H9 (cell line): ENCODE measurements around the gene IQCK. TPM values are rescaled to one million over a fixed set of nuclear protein-coding genes. Genes with fewer than 3 reads are reported as not detected.
A peak's percentile ranks its signal among the peaks of the same experiment; 100 is the strongest.

Experiments used
- DNase-seq: peaks from one replicate; pipeline ENCODE4 v3.0.0-alpha.2; 2017
- H2AFZ ChIP-seq: one replicate; pipeline ENCODE4 v1.6.1; 2013; ENCODE audit warnings: mild to moderate bottlenecking, low read length, control low read depth, moderate library complexity
- H2AK5ac ChIP-seq: 2 replicates; pipeline ENCODE4 v1.6.1; 2013; ENCODE audit warnings: low read length, control low read depth, mixed read lengths; ENCODE audit not compliant: insufficient read length
- H2BK120ac ChIP-seq: one replicate; pipeline ENCODE4 v1.6.1; 2013; ENCODE audit warnings: low read depth, mild to moderate bottlenecking, low read length, control low read depth, inconsistent platforms; ENCODE audit not compliant: poor library complexity, severe bottlenecking
- H2BK12ac ChIP-seq: 2 replicates; pipeline ENCODE4 v1.6.1; 2013; ENCODE audit warnings: low read length, control low read depth, mixed read lengths, low read depth; ENCODE audit not compliant: insufficient read length
- H2BK15ac ChIP-seq: 2 replicates; pipeline ENCODE4 v1.6.1; 2013; ENCODE audit warnings: low read depth, low read length, control low read depth
- H2BK20ac ChIP-seq: one replicate; pipeline ENCODE4 v1.6.1; 2013; ENCODE audit warnings: low read depth, mild to moderate bottlenecking, low read length, control low read depth, inconsistent platforms; ENCODE audit not compliant: poor library complexity, severe bottlenecking
- H2BK5ac ChIP-seq: 2 replicates; pipeline ENCODE4 v1.6.1; 2013; ENCODE audit warnings: low read length, control low read depth, mixed read lengths; ENCODE audit not compliant: insufficient read length
- H3K14ac ChIP-seq: 2 replicates; pipeline ENCODE4 v1.6.1; 2013; ENCODE audit warnings: low read length, control low read depth; ENCODE audit not compliant: insufficient read depth
- H3K18ac ChIP-seq: 2 replicates; pipeline ENCODE4 v1.6.1; 2013; ENCODE audit warnings: low read depth, mild to moderate bottlenecking, mixed read lengths, low read length, control low read depth; ENCODE audit not compliant: insufficient read length
- H3K23ac ChIP-seq: 2 replicates; pipeline ENCODE4 v1.6.1; 2013; ENCODE audit warnings: low read length, control low read depth, mixed read lengths, low read depth; ENCODE audit not compliant: insufficient read length
- H3K23me2 ChIP-seq: 2 replicates; pipeline ENCODE4 v1.6.1; 2013; ENCODE audit warnings: low read depth, mild to moderate bottlenecking, mixed read lengths, low read length, control low read depth; ENCODE audit not compliant: insufficient read length, poor library complexity, severe bottlenecking
- H3K27ac ChIP-seq: 2 replicates; pipeline ENCODE4 v1.5.1; 2013; ENCODE audit warnings: low read length, control low read depth, mixed read lengths, low read depth; ENCODE audit not compliant: insufficient read length
- H3K27me3 ChIP-seq: 2 replicates; pipeline ENCODE4 v1.6.1; 2013; ENCODE audit warnings: low read length, control low read depth, inconsistent platforms; ENCODE audit not compliant: insufficient read depth
- H3K4ac ChIP-seq: 2 replicates; pipeline ENCODE4 v1.6.1; 2013; ENCODE audit warnings: low read depth, mild to moderate bottlenecking, control low read depth, inconsistent platforms, low read length, moderate library complexity
- H3K4me1 ChIP-seq: 2 replicates; pipeline ENCODE4 v1.6.1; 2013; ENCODE audit warnings: low read length, control low read depth, inconsistent platforms; ENCODE audit not compliant: insufficient read depth
- H3K4me2 ChIP-seq: 2 replicates; pipeline ENCODE4 v1.6.1; 2013; ENCODE audit warnings: low read length, control low read depth, mixed read lengths; ENCODE audit not compliant: insufficient read length, insufficient read depth
- H3K56ac ChIP-seq: 2 replicates; pipeline ENCODE4 v1.6.1; 2013; ENCODE audit warnings: low read depth, mild to moderate bottlenecking, mixed read lengths, low read length, control low read depth; ENCODE audit not compliant: insufficient read length
- H3K79me1 ChIP-seq: 2 replicates; pipeline ENCODE4 v1.6.1; 2013; ENCODE audit warnings: low read depth, mild to moderate bottlenecking, moderate library complexity, low read length, control low read depth, inconsistent platforms; ENCODE audit not compliant: insufficient read depth, poor library complexity, severe bottlenecking
- H3K79me2 ChIP-seq: 2 replicates; pipeline ENCODE4 v1.6.1; 2013; ENCODE audit warnings: low read length, control low read depth, inconsistent platforms; ENCODE audit not compliant: insufficient read depth
- H3K9ac ChIP-seq: 2 replicates; pipeline ENCODE4 v1.6.1; 2013; ENCODE audit warnings: low read length, control low read depth, mixed read lengths; ENCODE audit not compliant: insufficient read length; ENCODE audit errors: extremely low read depth
- H3K9me3 ChIP-seq: one replicate; pipeline ENCODE4 v1.6.1; 2013; ENCODE audit warnings: low read depth, low read length, inconsistent platforms; ENCODE audit not compliant: control insufficient read depth
- H3T11ph ChIP-seq: one replicate; pipeline ENCODE4 v1.6.1; 2013; ENCODE audit warnings: mild to moderate bottlenecking, low read length, control low read depth, inconsistent platforms
- H4K20me1 ChIP-seq: one replicate; pipeline ENCODE4 v1.6.1; 2013; ENCODE audit not compliant: control insufficient read depth, insufficient read length, insufficient read depth
- H4K5ac ChIP-seq: 2 replicates; pipeline ENCODE4 v1.6.1; 2013; ENCODE audit warnings: low read depth, mild to moderate bottlenecking, mixed read lengths, low read length, control low read depth; ENCODE audit not compliant: insufficient read length
- H4K8ac ChIP-seq: replicated peaks from 2 replicates; pipeline ENCODE4 v1.6.1; 2013; ENCODE audit warnings: low read length, control low read depth, mixed read lengths, low read depth; ENCODE audit not compliant: insufficient read length
- H4K91ac ChIP-seq: 2 replicates; pipeline ENCODE4 v1.6.1; 2013; ENCODE audit warnings: low read depth, mild to moderate bottlenecking, moderate library complexity, mixed read lengths, low read length, control low read depth; ENCODE audit not compliant: insufficient read length
- H3K27ac Mint-ChIP-seq, 3 experiments: 2 replicates in 2 of 3; 3 replicates in 1 of 3; pipeline ENCODE4 v1.8.0; 2020 to 2021; ENCODE audit warnings: mixed read lengths in 3 of 3, mild to moderate bottlenecking in 1 of 3, moderate library complexity in 1 of 3
- H3K27me3 Mint-ChIP-seq: 2 replicates; pipeline ENCODE4 v1.8.0; 2021; ENCODE audit warnings: low read depth, mild to moderate bottlenecking, moderate library complexity, mixed read lengths
- H3K36me3 Mint-ChIP-seq, 3 experiments: 2 replicates in 2 of 3; 3 replicates in 1 of 3; pipeline ENCODE4 v1.8.0; 2020 to 2021; ENCODE audit warnings: low read depth in 3 of 3, mixed read lengths in 3 of 3; ENCODE audit not compliant: insufficient read depth in 1 of 3
- H3K4me1 Mint-ChIP-seq, 2 experiments: 2 replicates each; pipeline ENCODE4 v1.8.0; 2020; ENCODE audit warnings: mixed read lengths in 2 of 2
- H3K4me3 Mint-ChIP-seq, 2 experiments: 2 replicates in 1 of 2; 3 replicates in 1 of 2; pipeline ENCODE4 v1.8.0; 2020 to 2021; ENCODE audit warnings: mild to moderate bottlenecking in 2 of 2, mixed read lengths in 2 of 2, moderate library complexity in 1 of 2
- H3K9me3 Mint-ChIP-seq, 2 experiments: 2 replicates in 1 of 2; 3 replicates in 1 of 2; pipeline ENCODE4 v1.8.0; 2020; ENCODE audit warnings: mild to moderate bottlenecking in 2 of 2, mixed read lengths in 2 of 2, moderate library complexity in 1 of 2
- CTCF ChIP-seq: fragments of 200-600 bp; sonication (generic); conservative IDR thresholded peaks from 3 replicates; pipeline ENCODE4 v1.8.0; 2021; ENCODE audit warnings: antibody characterized with exemption, mild to moderate bottlenecking
- WGBS: extraction: QIAGEN DNeasy Blood & Tissue Kit; methylation state at CpG from one replicate; pipeline ENCODE4 v1.1.7; 2013; ENCODE audit warnings: missing lambda C conversion rate, low lambda C conversion rate, mixed read lengths; ENCODE audit not compliant: insufficient read length; ENCODE audit errors: extremely low coverage; 5-methylcytosine and 5-hydroxymethylcytosine counted together
- total RNA-seq: library from RNA; stranded (reverse); gene quantifications from 2 replicates; pipeline ENCODE4 v1.2.1, GENCODE V29; 2021

The IQCK gene
- total RNA-seq, 1 experiment from 2014 or later: 9.0 TPM

GRCh38 chr16:19882186-19882585 is 164.1 kb downstream of the IQCK start:
- Mint-ChIP-seq H3K27me3 (peaks cover 13% of the 10 kb centered on the region), H3K9me3 (peaks cover 0 to 3% of the 10 kb centered on the region in 2 experiments; a peak in 1 of 5 replicates), H3K4me1 (peaks cover 49 to 59% of the 10 kb centered on the region in 2 experiments), H3K4me3 (peak overlapping the region; percentile 74 to 87), H3K36me3 (peaks cover 14 to 32% (median 31%) of the 10 kb centered on the region in 3 experiments), H3K27ac (peak overlapping the region; percentile 96 to 98 (median 98))
- peak overlapping the region; percentile 28 for H3K27ac ChIP-seq
- TF ChIP-seq CTCF: no peak
- no peaks in the 10 kb centered on the region; the same call in 1 of the 2 replicates for H3K4me1 ChIP-seq
- no CpG with 5 or more reads among the region's 9 CpGs for WGBS
- H2BK120ac ChIP-seq: no peak overlapping the region
- H2BK15ac ChIP-seq: no peak overlapping the region
- no peak overlapping the region for H3K56ac ChIP-seq
- H4K5ac ChIP-seq: no peak overlapping the region
- no peak overlapping the region for H3K23ac ChIP-seq
- H3K27me3 ChIP-seq: no peaks in the 10 kb centered on the region; the same call in 1 of the 2 replicates
- H3K79me1 ChIP-seq: peaks cover 15% of the 10 kb centered on the region
- no peak overlapping the region for H3T11ph ChIP-seq
- H3K18ac ChIP-seq: no peak overlapping the region
- H3K23me2 ChIP-seq: peaks cover 20% of the 10 kb centered on the region
- no peak overlapping the region for H2AK5ac ChIP-seq
- H2BK20ac ChIP-seq: no peak overlapping the region
- no peak overlapping the region for H2BK5ac ChIP-seq
- no peak overlapping the region for H4K8ac ChIP-seq
- H2AFZ ChIP-seq: no peak overlapping the region
- DNase-seq: peak; percentile 76
- no peak overlapping the region for H3K9ac ChIP-seq
- H3K14ac ChIP-seq: no peak overlapping the region
- no peak overlapping the region for H3K4ac ChIP-seq
- no peak overlapping the region for H4K91ac ChIP-seq
- no peaks in the 10 kb centered on the region for H3K9me3 ChIP-seq
- H3K4me2 ChIP-seq: peak overlapping the region; percentile 90
- H2BK12ac ChIP-seq: no peak overlapping the region
- no peaks in the 10 kb centered on the region for H4K20me1 ChIP-seq
- peaks cover 19% of the 10 kb centered on the region; the same call in 1 of the 2 replicates for H3K79me2 ChIP-seq
